H1 (cell line): Measurements from ENCODE around the gene SKA3. TPM values are rescaled to one million over a fixed set of nuclear protein-coding genes. Genes with fewer than 3 reads are reported as not detected.

Experiments
- BRCA1 ChIP-seq: IDR thresholded peaks from 2 replicates; pipeline ENCODE4 v1.6.1; 2012; ENCODE audit warnings: low read depth, low read length, improper control_type of control experiment
- EGR1 ChIP-seq: IDR thresholded peaks from 2 replicates; pipeline ENCODE4 v1.6.1; 2011; ENCODE audit warnings: low read depth, low read length, borderline replicate concordance
- polyA plus RNA-seq, 7 experiments: library from polyadenylated mRNA; depleted of rRNA in 3 of 7; stranded (reverse) in 5 of 7; unstranded in 2 of 7; fragments of >200 nt in 5 of 7; fragments of 200-250 nt in 2 of 7; gene quantifications; 1 replicate in 5 of 7; 2 replicates in 1 of 7; 4 replicates in 1 of 7; pipeline versions ENCODE4 v1.2.1 to v1.2.3, GENCODE V29; 2011 to 2013; ENCODE audit warnings: missing spikeins in 2 of 7, mixed read lengths in 2 of 7
- total RNA-seq: library from RNA; stranded (reverse); fragmentation: NEBNext Ultra II Directional; extraction: Animal tissue kit (Norgen Biotek cat#: 25700); gene quantifications from 2 replicates; pipeline ENCODE4 v1.2.1, GENCODE V29; 2021
- TF ChIP-seq, protein P1 (sequence below): IDR thresholded peaks from 2 replicates; pipeline ENCODE4 v1.6.1; 2012; ENCODE audit warnings: inconsistent platforms

Gene SKA3
- total and polyA plus RNA-seq, 2 of the 8 experiments (the other 6 are each of a cell fraction or from before 2014, with no cell fraction given), result 32.3 to 63.7 TPM

DNA sequence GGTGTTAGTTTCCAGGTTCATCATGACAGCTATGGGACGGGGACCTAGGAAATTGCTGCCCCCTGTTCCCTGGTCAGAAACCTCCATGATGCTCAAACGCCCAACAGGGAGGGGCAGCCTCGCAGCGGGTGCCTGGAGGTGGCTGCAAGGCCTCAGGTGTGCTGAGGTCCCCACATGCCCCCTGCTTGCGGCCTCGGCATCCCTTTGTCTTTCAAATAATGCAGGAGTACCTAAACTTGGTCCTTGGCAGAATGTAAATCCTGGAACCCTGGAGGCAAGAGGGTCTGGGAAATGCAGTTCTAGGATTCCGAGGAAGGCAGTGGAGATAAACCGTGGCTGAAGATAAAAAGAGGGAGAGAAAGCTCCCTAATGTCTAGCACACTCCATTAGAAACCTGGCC, 52.4 kb downstream of the SKA3 start (continued):
- TF ChIP-seq BRCA1 (no peak), EGR1 (0 out of 2 replicates have a peak, but pooled peaks have one; percentile 21)
- TF ChIP-seq, protein P1, sequence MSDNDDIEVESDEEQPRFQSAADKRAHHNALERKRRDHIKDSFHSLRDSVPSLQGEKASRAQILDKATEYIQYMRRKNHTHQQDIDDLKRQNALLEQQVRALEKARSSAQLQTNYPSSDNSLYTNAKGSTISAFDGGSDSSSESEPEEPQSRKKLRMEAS, result peak; percentile 56; the same call in 1 of the 2 replicates
